Ramos (cell line): ENCODE results near the gene NCL.
"Not testable (repeated sequence)": the region's sequence is repeated elsewhere in the genome, so short reads cannot be mapped to it uniquely, and the experiment has no call there.

ENCODE experiments used
- in situ Hi-C: fragments of 300-500 bp; cut with MboI; formaldehyde crosslinking; loops from one replicate; pipeline ENCODE4 v1.14.3; 2022; ENCODE audit warnings: low sequenced_read_pairs; ENCODE audit not compliant: unreplicated experiment

The NCL gene

GRCh38 chr2:231469583-231469950 lies 5.3 kb upstream of the NCL start:
- in situ Hi-C loops: no loop called here

GRCh38 chr2:231467613-231468530 lies 3.6 kb upstream of the NCL start:
- in situ Hi-C loops: no loop called here

- in situ Hi-C loops: no loop called here
Measured at GRCh38 chr2:231467016-231467545, 2.8 kb upstream of the NCL start.

- in situ Hi-C loops: no loop called here
Measured at GRCh38 chr2:231464576-231465540, 574 bp upstream of the NCL start.

GRCh38 chr2:231462729-231463465 lies 1.4 kb downstream of the NCL start:
- in situ Hi-C loops: no loop called here

GRCh38 chr2:231461516-231461971 lies 2.7 kb downstream of the NCL start:
- in situ Hi-C loops: no loop called here

GRCh38 chr2:231460841-231461240 lies 3.4 kb downstream of the NCL start:
- in situ Hi-C loops: not testable (repeated sequence)

- in situ Hi-C loops: no loop called here
Measured at GRCh38 chr2:231460073-231460835, 4.0 kb downstream of the NCL start.

- in situ Hi-C loops: no loop called here
Measured at GRCh38 chr2:231458368-231458767, 5.9 kb downstream of the NCL start.

- in situ Hi-C loops: no loop called here
Measured at GRCh38 chr2:231457101-231457500, 7.2 kb downstream of the NCL start.

GRCh38 chr2:231456295-231457004 lies 7.8 kb downstream of the NCL start:
- in situ Hi-C loops: no loop called here

- in situ Hi-C loops: no loop called here
Measured at GRCh38 chr2:231455890-231456289, 8.4 kb downstream of the NCL start.

GRCh38 chr2:231455222-231455621 lies 9.1 kb downstream of the NCL start:
- in situ Hi-C loops: no loop called here

- in situ Hi-C loops: no loop called here
Measured at GRCh38 chr2:231454361-231454791, 9.9 kb downstream of the NCL start.

GRCh38 chr2:231452799-231453508 lies 11.3 kb downstream of the NCL start:
- in situ Hi-C loops: no loop called here

GRCh38 chr2:231450548-231450989 lies 13.7 kb downstream of the NCL start:
- in situ Hi-C loops: no loop called here

- in situ Hi-C loops: no loop called here
Measured at GRCh38 chr2:231449503-231450054, 14.7 kb downstream of the NCL start.

- in situ Hi-C loops: no loop called here
Measured at GRCh38 chr2:231436957-231437356, 27.3 kb downstream of the NCL start.
